DMS79 treated with DMSO at 0.1 percent for 48 hours (cell line): Measurements from ENCODE around the gene ATP9A.
A peak's percentile ranks its signal among the peaks of the same experiment; 100 is the strongest.
"Not testable (repeated sequence)": the region's sequence is repeated elsewhere in the genome, so short reads cannot be mapped to it uniquely, and the experiment has no call there.

Experiments
- DNase-seq: peaks from one replicate; lab custom pipeline; 2025; lab: John Stamatoyannopoulos, UW

The ATP9A gene

GRCh38 chr20:51688600-51689244, 79.5 kb downstream of the ATP9A start:
- no peak for DNase-seq

- no peak for DNase-seq
Measured at GRCh38 chr20:51687630-51688029, 80.6 kb downstream of the ATP9A start.

GRCh38 chr20:51687108-51687507, 81.1 kb downstream of the ATP9A start:
- DNase-seq, result no peak

GRCh38 chr20:51685494-51685893, 82.7 kb downstream of the ATP9A start:
- DNase-seq, result not testable (repeated sequence)

DNA sequence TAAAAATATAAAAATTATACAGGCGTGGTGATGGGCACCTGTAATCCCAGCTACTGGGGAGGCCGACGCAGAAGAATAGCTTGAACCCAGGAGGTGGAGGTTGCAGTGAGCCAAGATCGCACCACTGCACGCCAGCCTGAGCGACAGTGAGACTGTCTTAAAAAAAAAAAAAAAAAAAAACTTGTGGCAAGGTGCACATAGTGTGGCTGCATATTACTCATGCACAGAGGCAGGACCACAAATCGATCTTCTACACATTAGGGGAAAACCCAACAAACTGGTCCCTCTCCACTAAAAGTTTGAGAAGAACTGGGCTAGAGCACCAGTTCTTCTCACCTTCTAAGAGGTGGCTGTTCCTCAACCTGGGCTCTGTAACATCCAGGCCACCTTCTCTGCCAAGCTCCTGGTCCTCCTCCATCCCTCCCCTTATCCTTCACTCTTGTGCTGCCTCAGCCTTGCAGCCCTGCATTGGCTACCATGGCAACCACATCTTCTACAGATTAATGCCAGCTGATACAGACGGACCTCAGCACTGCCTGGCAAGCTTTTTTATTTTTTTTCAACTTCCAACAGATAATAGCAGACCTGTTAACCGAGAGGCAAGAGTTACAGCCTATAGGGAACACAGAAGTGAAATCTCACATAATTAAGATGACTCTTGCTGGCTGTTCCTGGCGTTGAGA, 88.0 kb downstream of the ATP9A start:
- no peak for DNase-seq

- DNase-seq, result no peak
Measured at GRCh38 chr20:51679254-51679921, 88.8 kb downstream of the ATP9A start.

DNA sequence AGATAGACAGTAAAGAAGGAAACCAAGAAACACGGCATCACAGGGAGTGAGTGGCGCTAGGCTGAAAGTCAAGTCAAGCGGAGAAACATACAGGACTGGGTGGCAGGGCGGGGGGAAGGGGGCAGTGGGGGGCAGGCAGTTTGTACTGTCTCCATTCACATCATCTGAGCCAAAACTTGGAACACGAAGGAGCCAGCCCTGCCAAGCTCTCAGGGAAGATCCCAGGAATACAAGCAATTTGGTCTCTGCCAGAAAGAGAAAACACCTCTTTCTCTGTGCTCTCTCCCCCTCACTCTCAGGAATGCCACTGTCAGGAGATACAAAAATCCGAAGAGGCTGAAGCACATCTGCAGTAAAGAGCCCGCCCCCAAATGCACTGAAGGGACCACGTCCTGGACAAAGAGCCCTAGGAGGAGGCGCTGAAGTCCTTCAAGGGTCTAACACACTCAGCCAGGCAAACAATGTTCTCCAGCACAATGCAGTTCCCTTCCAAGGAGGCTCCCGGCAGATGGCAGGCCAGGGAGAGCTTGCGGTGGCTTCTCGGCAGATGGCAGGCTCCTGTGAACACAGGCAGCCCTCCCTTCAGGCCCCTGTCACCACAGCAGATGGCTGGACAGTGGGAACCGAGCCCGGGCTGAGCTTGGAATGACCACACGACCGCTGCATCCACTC, 90.0 kb downstream of the ATP9A start:
- DNase-seq, result peak; percentile 20

DNA sequence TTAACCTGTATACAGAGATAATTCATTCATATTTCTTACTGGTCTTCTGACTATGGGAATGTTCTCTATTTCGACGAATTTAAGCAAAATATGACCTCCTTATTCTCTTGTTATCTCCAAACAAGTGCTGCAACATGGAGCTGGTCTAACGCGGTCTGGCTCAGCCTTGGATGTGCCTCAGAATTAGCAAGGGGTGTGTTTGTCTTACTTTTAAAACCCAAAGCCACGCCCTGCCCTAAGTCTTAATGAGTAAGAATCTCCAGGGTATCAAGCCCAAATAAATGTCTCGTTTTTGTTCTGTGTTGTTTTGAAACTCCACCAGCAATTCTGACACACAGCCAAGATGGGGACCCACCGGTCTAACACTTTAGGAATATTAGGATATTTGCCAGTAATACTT, 99.2 kb downstream of the ATP9A start:
- no peak for DNase-seq

DNA sequence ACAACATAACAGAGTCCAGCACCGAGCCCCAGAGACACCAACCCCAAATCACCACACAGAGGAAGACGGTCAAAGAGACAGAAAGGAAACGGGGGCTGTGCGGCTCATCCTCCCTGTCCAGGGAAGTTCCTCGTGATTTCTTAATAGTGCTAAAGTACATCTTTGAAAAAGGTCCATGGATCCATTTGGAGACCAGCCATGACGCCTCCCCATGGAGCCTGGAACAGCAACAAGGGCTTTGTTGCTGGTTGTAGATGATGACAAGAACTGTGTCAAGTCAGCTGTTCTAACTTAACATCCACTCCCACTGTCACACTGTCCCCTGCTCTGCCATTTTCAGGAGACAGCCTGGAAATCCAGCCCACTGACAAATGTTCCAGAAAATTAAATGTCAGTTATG, 99.7 kb downstream of the ATP9A start:
- DNase-seq, result no peak

DNA sequence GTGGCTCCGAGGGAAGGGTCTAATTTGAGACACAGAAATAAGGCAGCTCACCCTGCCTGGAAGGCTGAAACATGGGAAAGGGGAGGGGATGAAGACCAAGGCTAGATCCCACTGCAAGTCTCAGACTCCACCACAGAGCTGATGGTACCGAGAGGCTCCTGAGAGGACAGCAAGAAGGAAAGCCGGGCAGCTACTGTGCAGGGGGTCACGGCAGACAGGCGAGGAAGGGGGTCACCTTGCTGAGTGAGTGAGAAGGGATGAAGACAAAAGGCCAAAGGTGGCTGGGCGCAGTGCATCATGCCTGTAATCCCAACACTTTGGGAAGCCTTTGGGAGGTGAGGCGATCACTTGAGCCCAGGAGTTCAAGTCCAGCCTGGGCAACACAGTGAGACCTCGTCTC, 100.7 kb downstream of the ATP9A start:
- DNase-seq, result no peak

- DNase-seq, result no peak
Measured at GRCh38 chr20:51667002-51667408, 101.2 kb downstream of the ATP9A start.

- DNase-seq, result no peak
Measured at GRCh38 chr20:51666126-51666525, 102.1 kb downstream of the ATP9A start.

- no peak for DNase-seq
Measured at GRCh38 chr20:51665543-51666118, 102.6 kb downstream of the ATP9A start.

GRCh38 chr20:51661609-51662178, 106.5 kb downstream of the ATP9A start:
- no peak for DNase-seq

GRCh38 chr20:51660672-51661608, 107.2 kb downstream of the ATP9A start:
- no peak for DNase-seq

- DNase-seq, result no peak
Measured at GRCh38 chr20:51659491-51660050, 108.6 kb downstream of the ATP9A start.

GRCh38 chr20:51656726-51657260, 111.4 kb downstream of the ATP9A start:
- no peak for DNase-seq

GRCh38 chr20:51656089-51656488, 112.1 kb downstream of the ATP9A start:
- not testable (repeated sequence) for DNase-seq

DNA sequence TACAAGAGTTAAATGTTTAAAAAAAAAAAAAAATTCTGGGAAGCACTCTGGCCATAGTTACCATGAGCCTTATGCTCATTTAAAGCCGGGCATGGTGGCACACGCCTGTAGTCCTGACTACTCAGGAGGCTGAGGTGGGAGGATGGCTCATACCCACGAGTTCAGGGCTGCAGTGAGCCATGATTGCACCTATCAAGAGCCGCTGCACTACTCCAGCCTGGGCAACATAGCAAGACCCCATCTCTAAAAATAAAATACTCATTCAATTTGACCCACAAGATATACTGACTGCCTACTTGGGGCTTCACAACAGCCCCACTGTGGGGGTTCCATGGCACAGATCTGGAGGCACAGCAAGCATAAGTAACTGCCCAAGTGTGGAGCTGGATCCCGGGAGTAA, 113.7 kb downstream of the ATP9A start:
- no peak for DNase-seq

DNA sequence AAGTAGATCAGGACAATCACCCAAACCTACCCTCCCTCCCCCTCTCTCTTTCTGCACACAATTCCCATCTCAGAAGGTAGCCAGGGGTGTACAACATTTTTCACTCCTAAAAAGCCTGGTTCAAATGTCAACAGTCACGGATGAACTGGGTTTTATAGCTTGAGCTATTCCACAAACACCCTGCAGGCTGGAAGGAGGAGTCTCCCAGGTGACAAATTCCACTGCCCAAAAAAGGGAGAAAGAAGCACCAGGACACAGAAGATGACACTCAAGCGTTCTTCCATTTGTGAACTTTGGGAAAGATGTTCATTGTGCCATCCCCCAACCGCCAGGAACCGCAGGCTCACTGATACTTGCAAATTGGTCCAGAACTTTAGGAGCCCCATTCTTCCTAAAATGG, 114.1 kb downstream of the ATP9A start:
- DNase-seq, result no peak
